H1 (cell line): ENCODE data around the gene CELF4.

ENCODE experiments used
- CREB1 ChIP-seq: IDR thresholded peaks from 2 replicates; pipeline ENCODE4 v1.6.1; 2012; ENCODE audit warnings: inconsistent platforms
- HDAC2 ChIP-seq, 2 experiments: fragments of 300-600 bp in 1 of 2; sonication (generic) in 1 of 2; IDR thresholded peaks; 2 replicates each; pipeline ENCODE4 v1.6.1; 2011 to 2012; ENCODE audit warnings: low read depth in 2 of 2, low read length in 2 of 2, mild to moderate bottlenecking in 2 of 2, moderate library complexity in 2 of 2, borderline replicate concordance in 1 of 2, inconsistent platforms in 1 of 2
- KDM5A ChIP-seq: fragments of 200-600 bp; IDR thresholded peaks from 2 replicates; pipeline ENCODE4 v1.7.1; 2012; ENCODE audit warnings: mild to moderate bottlenecking, low read length, inconsistent platforms, mixed read lengths
- POLR2A ChIP-seq, 2 experiments: IDR thresholded peaks; 1 replicate in 1 of 2; 2 replicates in 1 of 2; pipeline ENCODE4 v1.6.1; 2011; ENCODE audit warnings: low read depth in 2 of 2, low read length in 2 of 2, mild to moderate bottlenecking in 2 of 2; ENCODE audit errors: control extremely low read depth in 1 of 2
- SP2 ChIP-seq: IDR thresholded peaks from 2 replicates; pipeline ENCODE4 v1.6.1; 2012; ENCODE audit warnings: mild to moderate bottlenecking, low read length, inconsistent platforms
- SRF ChIP-seq: IDR thresholded peaks from 2 replicates; pipeline ENCODE4 v1.6.1; 2011; ENCODE audit warnings: mild to moderate bottlenecking, low read depth, low read length, moderate library complexity
- SUZ12 ChIP-seq: fragments of 200-600 bp; sonication (generic); IDR thresholded peaks from 2 replicates; pipeline ENCODE4 v1.6.1; 2012; ENCODE audit warnings: mild to moderate bottlenecking, inconsistent platforms, low read length, moderate library complexity, mixed read lengths
- TAF1 ChIP-seq: IDR thresholded peaks from 2 replicates; pipeline ENCODE4 v1.6.1; 2011; ENCODE audit warnings: mild to moderate bottlenecking, low read depth, low read length
- YY1 ChIP-seq: IDR thresholded peaks from 2 replicates; pipeline ENCODE4 v1.6.1; 2011; ENCODE audit warnings: low read depth, mild to moderate bottlenecking, low read length
- ZNF274 ChIP-seq: IDR thresholded peaks from 2 replicates; pipeline ENCODE4 v1.7.0; 2012; ENCODE audit warnings: low read length, borderline replicate concordance; ENCODE audit errors: extremely low read depth
- TF ChIP-seq, protein P1 (sequence below), 3 experiments: IDR thresholded peaks; 1 replicate in 2 of 3; 2 replicates in 1 of 3; pipeline versions ENCODE4 v1.5.1 to v1.6.1; 2011; ENCODE audit warnings: low read length in 3 of 3, mild to moderate bottlenecking in 3 of 3, inconsistent platforms in 2 of 3, low read depth in 1 of 3, moderate library complexity in 1 of 3; ENCODE audit not compliant: insufficient read depth in 1 of 3; ENCODE audit errors: control extremely low read depth in 1 of 3
- TF ChIP-seq, protein P2 (sequence below): IDR thresholded peaks from 2 replicates; pipeline ENCODE4 v1.6.1; 2011; ENCODE audit warnings: low read length, improper control_type of control experiment

DNA sequence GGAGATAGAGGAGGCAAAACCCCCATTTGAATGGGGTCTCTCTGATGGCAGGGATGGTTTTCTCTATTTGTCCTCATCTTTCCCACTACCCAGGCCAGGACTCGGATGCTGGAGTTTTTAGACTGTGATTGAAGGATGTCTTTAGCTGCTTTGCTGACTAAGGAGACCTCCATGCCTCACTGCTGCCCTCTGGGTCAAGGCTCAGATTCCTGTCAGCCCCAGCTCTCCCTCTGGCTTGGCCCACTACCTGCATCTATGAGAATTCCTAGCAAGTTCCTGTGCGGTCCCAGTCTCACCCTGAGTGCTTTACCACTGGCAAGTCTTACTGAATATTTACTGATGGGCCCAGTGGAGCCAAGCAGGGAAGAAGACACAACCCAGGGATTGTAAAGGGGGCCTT is 184.0 kb downstream of the CELF4 start:
- TF ChIP-seq KDM5A (no peak), ZNF274 (no peak), SUZ12 (no peak), SRF (no peak), POLR2A (IDR thresholded peaks at IDR 0.05; ENCODE audit: control extremely low read depth in 1 of 2, low read depth in 2 of 2, low read length in 2 of 2) (no peak), HDAC2 (IDR thresholded peaks at IDR 0.05; ENCODE audit: borderline replicate concordance in 1 of 2, low read depth in 2 of 2, low read length in 2 of 2) (no peak), SP2 (no peak), TAF1 (no peak), YY1 (no peak), CREB1 (no peak)
- TF ChIP-seq, protein P1, sequence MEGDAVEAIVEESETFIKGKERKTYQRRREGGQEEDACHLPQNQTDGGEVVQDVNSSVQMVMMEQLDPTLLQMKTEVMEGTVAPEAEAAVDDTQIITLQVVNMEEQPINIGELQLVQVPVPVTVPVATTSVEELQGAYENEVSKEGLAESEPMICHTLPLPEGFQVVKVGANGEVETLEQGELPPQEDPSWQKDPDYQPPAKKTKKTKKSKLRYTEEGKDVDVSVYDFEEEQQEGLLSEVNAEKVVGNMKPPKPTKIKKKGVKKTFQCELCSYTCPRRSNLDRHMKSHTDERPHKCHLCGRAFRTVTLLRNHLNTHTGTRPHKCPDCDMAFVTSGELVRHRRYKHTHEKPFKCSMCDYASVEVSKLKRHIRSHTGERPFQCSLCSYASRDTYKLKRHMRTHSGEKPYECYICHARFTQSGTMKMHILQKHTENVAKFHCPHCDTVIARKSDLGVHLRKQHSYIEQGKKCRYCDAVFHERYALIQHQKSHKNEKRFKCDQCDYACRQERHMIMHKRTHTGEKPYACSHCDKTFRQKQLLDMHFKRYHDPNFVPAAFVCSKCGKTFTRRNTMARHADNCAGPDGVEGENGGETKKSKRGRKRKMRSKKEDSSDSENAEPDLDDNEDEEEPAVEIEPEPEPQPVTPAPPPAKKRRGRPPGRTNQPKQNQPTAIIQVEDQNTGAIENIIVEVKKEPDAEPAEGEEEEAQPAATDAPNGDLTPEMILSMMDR (IDR thresholded peaks at IDR 0.05; ENCODE audit: control extremely low read depth in 1 of 3, insufficient read depth in 1 of 3, low read depth in 1 of 3, low read length in 3 of 3) = peak; percentile 35 to 48 (median 43)
- TF ChIP-seq, protein P2, sequence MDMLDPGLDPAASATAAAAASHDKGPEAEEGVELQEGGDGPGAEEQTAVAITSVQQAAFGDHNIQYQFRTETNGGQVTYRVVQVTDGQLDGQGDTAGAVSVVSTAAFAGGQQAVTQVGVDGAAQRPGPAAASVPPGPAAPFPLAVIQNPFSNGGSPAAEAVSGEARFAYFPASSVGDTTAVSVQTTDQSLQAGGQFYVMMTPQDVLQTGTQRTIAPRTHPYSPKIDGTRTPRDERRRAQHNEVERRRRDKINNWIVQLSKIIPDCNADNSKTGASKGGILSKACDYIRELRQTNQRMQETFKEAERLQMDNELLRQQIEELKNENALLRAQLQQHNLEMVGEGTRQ = no peak
